ENCODE data around the gene MPHOSPH10. TPM values are rescaled to one million over a fixed set of nuclear protein-coding genes. Genes with fewer than 3 reads are reported as not detected.

Gene MPHOSPH10
- total and polyA plus RNA-seq, 2 donors (not counting 3 experiments of a cell fraction or from before 2014, with no cell fraction given) = 4.4 to 38.8 TPM

DNA sequence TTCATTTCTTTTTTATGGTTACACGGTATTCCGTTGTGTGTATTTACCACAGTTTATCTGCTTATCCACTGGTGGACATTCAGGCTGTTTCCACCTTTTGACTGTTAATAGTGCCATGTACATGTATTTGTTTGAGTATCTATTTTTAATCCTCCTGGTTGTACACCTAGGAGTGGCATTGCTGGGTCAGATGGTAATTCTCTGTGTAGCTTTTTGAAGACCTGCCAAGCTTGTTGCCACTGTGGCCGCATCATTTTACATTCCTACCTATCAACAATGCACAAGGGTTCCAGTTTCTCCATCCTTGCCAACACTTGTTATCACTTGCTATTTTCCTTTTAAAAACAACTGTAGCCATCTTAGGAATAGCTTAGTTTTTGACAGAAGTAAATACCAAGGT, 13.3 kb downstream of the MPHOSPH10 start:
- no peak overlapping the region for H3K4me2 ChIP-seq (ENCODE audit: insufficient read depth, low read length)
- H2AFZ ChIP-seq (ENCODE audit: low read depth, low read length) = no peak overlapping the region
- no TSS peak for BruUV-seq (replicated peaks)
- no peaks in the 10 kb centered on the region for H3K79me2 ChIP-seq (ENCODE audit: control insufficient read depth, insufficient read depth, low read length)
- intact Hi-C loops (cut with micrococcal nuclease) = no loop called here
- no peaks in the 10 kb centered on the region for H3K9me1 ChIP-seq (replicated peaks; ENCODE audit: control insufficient read depth, extremely low read depth, insufficient read depth, low read length)
- TF ChIP-seq POLR2AphosphoS5 (IDR thresholded peaks at IDR 0.05; ENCODE audit: insufficient read depth, low read depth, low read length) (no peak), EZH2 (IDR thresholded peaks at IDR 0.05; ENCODE audit: borderline replicate concordance, low read depth, low read length, severe bottlenecking) (no peak), POLR2A (IDR thresholded peaks at IDR 0.05; ENCODE audit: low read depth, low read length) (no peak)
- TF ChIP-seq, protein P1, sequence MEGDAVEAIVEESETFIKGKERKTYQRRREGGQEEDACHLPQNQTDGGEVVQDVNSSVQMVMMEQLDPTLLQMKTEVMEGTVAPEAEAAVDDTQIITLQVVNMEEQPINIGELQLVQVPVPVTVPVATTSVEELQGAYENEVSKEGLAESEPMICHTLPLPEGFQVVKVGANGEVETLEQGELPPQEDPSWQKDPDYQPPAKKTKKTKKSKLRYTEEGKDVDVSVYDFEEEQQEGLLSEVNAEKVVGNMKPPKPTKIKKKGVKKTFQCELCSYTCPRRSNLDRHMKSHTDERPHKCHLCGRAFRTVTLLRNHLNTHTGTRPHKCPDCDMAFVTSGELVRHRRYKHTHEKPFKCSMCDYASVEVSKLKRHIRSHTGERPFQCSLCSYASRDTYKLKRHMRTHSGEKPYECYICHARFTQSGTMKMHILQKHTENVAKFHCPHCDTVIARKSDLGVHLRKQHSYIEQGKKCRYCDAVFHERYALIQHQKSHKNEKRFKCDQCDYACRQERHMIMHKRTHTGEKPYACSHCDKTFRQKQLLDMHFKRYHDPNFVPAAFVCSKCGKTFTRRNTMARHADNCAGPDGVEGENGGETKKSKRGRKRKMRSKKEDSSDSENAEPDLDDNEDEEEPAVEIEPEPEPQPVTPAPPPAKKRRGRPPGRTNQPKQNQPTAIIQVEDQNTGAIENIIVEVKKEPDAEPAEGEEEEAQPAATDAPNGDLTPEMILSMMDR (IDR thresholded peaks at IDR 0.05; ENCODE audit: extremely low read depth in 1 of 2, insufficient read depth in 1 of 2, low read depth in 1 of 2, low read length in 2 of 2) = no peak
- no peak overlapping the region for H3K4me3 ChIP-seq (replicated peaks in 1 of 3; ENCODE audit: insufficient read depth in 1 of 3, low read depth in 1 of 3, low read length in 3 of 3)
- DNase-seq (ENCODE audit: low read depth, low spot score) (no peak), FAIRE-seq (no peak)
- dilution Hi-C loops (cut with MboI; ENCODE audit: extremely low pct_ligation_motif_present, low sequenced_read_pairs) = no loop called here
- no peaks in the 10 kb centered on the region for H3K27me3 ChIP-seq (ENCODE audit: control insufficient read depth in 2 of 2, insufficient read depth in 2 of 2, low read length in 2 of 2)
- POLR2A ChIA-PET = no interaction called here
- CTCF ChIA-PET = interaction anchor here (2.0 kb wide), 2 partner anchors 11 to 43 kb away, joined by 6 to 7 read pairs; no protein-coding TSS in a partner anchor
- no peaks in the 10 kb centered on the region for H4K20me1 ChIP-seq (replicated peaks; ENCODE audit: control insufficient read depth, extremely low read depth, insufficient read depth, low read length)
- H3K9me3 ChIP-seq (replicated peaks; ENCODE audit: control insufficient read depth, insufficient read depth, low read length) = no peaks in the 10 kb centered on the region
- H3K9ac ChIP-seq (replicated peaks; ENCODE audit: extremely low read depth, insufficient read depth, low read length) = no peak overlapping the region
- no peak overlapping the region for H3K27ac ChIP-seq (ENCODE audit: insufficient read depth, low read depth, low read length)
- no peaks in the 10 kb centered on the region for H3K4me1 ChIP-seq (ENCODE audit: control insufficient read depth, extremely low read depth, insufficient read depth, low read length)
- peaks cover 33 to 42% of the 10 kb centered on the region in 2 experiments for H3K36me3 ChIP-seq (ENCODE audit: control insufficient read depth in 2 of 2, extremely low read depth in 1 of 2, insufficient read depth in 2 of 2, low read length in 2 of 2)

DNA sequence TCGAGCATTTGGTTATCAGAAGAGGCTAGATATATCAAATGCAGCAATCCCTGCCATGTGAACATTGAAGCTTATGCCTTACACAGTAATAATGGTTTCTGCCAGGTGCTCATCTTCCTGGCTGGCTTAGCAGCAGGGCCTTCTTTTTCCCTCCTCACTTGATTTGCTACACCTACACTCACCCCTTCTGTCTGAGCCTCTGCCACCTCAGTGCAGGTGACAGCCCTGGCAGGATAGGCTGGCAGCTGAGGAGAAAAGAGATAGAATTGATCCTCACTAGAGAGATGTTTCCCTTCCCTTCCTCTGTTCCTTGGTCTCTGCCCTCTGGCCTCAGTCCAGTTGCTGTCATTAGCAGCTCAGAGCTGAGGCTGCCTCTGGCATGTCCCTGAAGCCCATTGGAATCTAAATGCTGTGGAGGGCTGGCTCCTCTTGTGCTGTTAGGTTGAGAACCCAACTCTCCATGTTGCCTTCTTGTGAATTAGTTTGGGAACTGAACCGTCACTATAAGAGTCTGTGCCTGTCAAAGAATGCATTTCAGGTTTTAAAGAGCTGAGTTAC, 18.2 kb downstream of the MPHOSPH10 start:
- intact Hi-C loops (cut with micrococcal nuclease) (no loop called here), dilution Hi-C loops (cut with MboI; ENCODE audit: extremely low pct_ligation_motif_present, low sequenced_read_pairs) (no loop called here)
- H2AFZ ChIP-seq (ENCODE audit: low read depth, low read length) = no peak overlapping the region
- H3K27ac ChIP-seq (ENCODE audit: insufficient read depth, low read depth, low read length) = no peak overlapping the region
- CTCF ChIA-PET = interaction anchor here (1.0 to 2.9 kb wide), 2 partner anchors 9 to 48 kb away, joined by 5 to 10 read pairs; no protein-coding TSS in a partner anchor
- POLR2A ChIA-PET = interaction anchor here (0.7 kb wide), 1 partner anchor 18 kb away, joined by 3 read pairs; no protein-coding TSS in a partner anchor
- TF ChIP-seq POLR2A (IDR thresholded peaks at IDR 0.05; ENCODE audit: low read depth, low read length) (no peak), JUN (IDR thresholded peaks at IDR 0.05; ENCODE audit: borderline replicate concordance, insufficient read depth, insufficient read length, low read depth) (no peak), FOS (IDR thresholded peaks at IDR 0.05; ENCODE audit: borderline replicate concordance, insufficient read depth, low read length) (no peak), EZH2 (IDR thresholded peaks at IDR 0.05; ENCODE audit: borderline replicate concordance, low read depth, low read length, severe bottlenecking) (no peak), MYC (IDR thresholded peaks at IDR 0.05; ENCODE audit: low read depth, low read length) (no peak), POLR2AphosphoS5 (IDR thresholded peaks at IDR 0.05; ENCODE audit: insufficient read depth, low read depth, low read length) (no peak), GATA2 (IDR thresholded peaks at IDR 0.05; ENCODE audit: insufficient read depth, insufficient read length, low read depth, low read length) (no peak)
- TF ChIP-seq, protein P1 (IDR thresholded peaks at IDR 0.05; ENCODE audit: extremely low read depth in 1 of 2, insufficient read depth in 1 of 2, low read depth in 1 of 2, low read length in 2 of 2) = no peak
- TF ChIP-seq, protein P2, sequence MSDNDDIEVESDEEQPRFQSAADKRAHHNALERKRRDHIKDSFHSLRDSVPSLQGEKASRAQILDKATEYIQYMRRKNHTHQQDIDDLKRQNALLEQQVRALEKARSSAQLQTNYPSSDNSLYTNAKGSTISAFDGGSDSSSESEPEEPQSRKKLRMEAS (IDR thresholded peaks at IDR 0.05; ENCODE audit: insufficient read depth, insufficient read length) = no peak
- no TSS peak for BruUV-seq (replicated peaks)
- no peaks in the 10 kb centered on the region for H3K79me2 ChIP-seq (ENCODE audit: control insufficient read depth, insufficient read depth, low read length)
- DNase-seq (ENCODE audit: low read depth, low spot score) (no peak), FAIRE-seq (no peak)
- H3K27me3 ChIP-seq (ENCODE audit: control insufficient read depth in 2 of 2, insufficient read depth in 2 of 2, low read length in 2 of 2) = no peaks in the 10 kb centered on the region
- no peaks in the 10 kb centered on the region for H3K9me1 ChIP-seq (replicated peaks; ENCODE audit: control insufficient read depth, extremely low read depth, insufficient read depth, low read length)
- H3K36me3 ChIP-seq (ENCODE audit: control insufficient read depth in 2 of 2, extremely low read depth in 1 of 2, insufficient read depth in 2 of 2, low read length in 2 of 2) = peaks cover 24 to 30% of the 10 kb centered on the region in 2 experiments
- H3K4me3 ChIP-seq (replicated peaks in 1 of 3; ENCODE audit: insufficient read depth in 1 of 3, low read depth in 1 of 3, low read length in 3 of 3) = no peak overlapping the region
- no peak overlapping the region for H3K9ac ChIP-seq (replicated peaks; ENCODE audit: extremely low read depth, insufficient read depth, low read length)
- H3K4me2 ChIP-seq (ENCODE audit: insufficient read depth, low read length) = no peak overlapping the region
- H3K9me3 ChIP-seq (replicated peaks; ENCODE audit: control insufficient read depth, insufficient read depth, low read length) = no peaks in the 10 kb centered on the region
- H4K20me1 ChIP-seq (replicated peaks; ENCODE audit: control insufficient read depth, extremely low read depth, insufficient read depth, low read length) = no peaks in the 10 kb centered on the region
- H3K4me1 ChIP-seq (ENCODE audit: control insufficient read depth, extremely low read depth, insufficient read depth, low read length) = no peaks in the 10 kb centered on the region

Measured in endothelial cell of umbilical vein (primary cell).